Endothelial cell of umbilical vein (primary cell): ENCODE results near the gene SPATA33. TPM values are rescaled to one million over a fixed set of nuclear protein-coding genes. Genes with fewer than 3 reads are reported as not detected.

Experiments
- BruUV-seq: library from RNA; stranded (reverse); fragments of 400-500 nt; replicated peaks from 2 replicates; lab custom pipeline; 2021; lab: Mats Ljungman, UMichigan
- CTCF ChIA-PET: fragments of 300-600, 350-600 bp; sonication (Branson Sonifier 250); formaldehyde crosslinking; loops from one replicate; lab custom pipeline; 2021; ENCODE audit warnings: antibody characterized with exemption, inconsistent platforms; lab: Charles Lee
- POLR2A ChIA-PET: fragments of 300-600, 350-600 bp; sonication (Branson Sonifier 250); formaldehyde crosslinking; loops from one replicate; lab custom pipeline; 2021; ENCODE audit warnings: antibody characterized with exemption, inconsistent platforms; lab: Charles Lee
- DNase-seq: peaks from one replicate; pipeline ENCODE4 v3.0.0-alpha.2; 2011; ENCODE audit warnings: low read depth, low spot score
- FAIRE-seq: peaks from 2 replicates; lab custom pipeline; 2011; peaks lifted over from hg19 to GRCh38; lab: Jason Lieb, UNC
- H2AFZ ChIP-seq: 2 replicates; pipeline ENCODE4 v1.6.0; 2012; ENCODE audit warnings: low read depth, low read length, control low read depth, inconsistent platforms
- H3K27ac ChIP-seq: 2 replicates; pipeline ENCODE4 v1.5.1; 2011; ENCODE audit warnings: low read depth, mild to moderate bottlenecking, control low read depth, low read length, moderate library complexity; ENCODE audit not compliant: insufficient read depth
- H3K27me3 ChIP-seq, 2 experiments: 2 replicates each; pipeline versions ENCODE4 v1.6.0 to v1.6.1; 2011; ENCODE audit warnings: low read length in 2 of 2, mixed read lengths in 1 of 2; ENCODE audit not compliant: control insufficient read depth in 2 of 2, insufficient read depth in 2 of 2
- H3K36me3 ChIP-seq, 2 experiments: 2 replicates in 1 of 2; 3 replicates in 1 of 2; pipeline ENCODE4 v1.5.1; 2011; ENCODE audit warnings: low read length in 2 of 2, mild to moderate bottlenecking in 1 of 2, moderate library complexity in 1 of 2; ENCODE audit not compliant: control insufficient read depth in 2 of 2, insufficient read depth in 2 of 2; ENCODE audit errors: extremely low read depth in 1 of 2
- H3K4me1 ChIP-seq: 3 replicates; pipeline ENCODE4 v1.5.1; 2011; ENCODE audit warnings: mild to moderate bottlenecking, low read length; ENCODE audit not compliant: control insufficient read depth, insufficient read depth; ENCODE audit errors: extremely low read depth
- H3K4me2 ChIP-seq: 2 replicates; pipeline ENCODE4 v1.6.1; 2011; ENCODE audit warnings: low read length, control low read depth, mixed read lengths; ENCODE audit not compliant: insufficient read depth
- H3K4me3 ChIP-seq, 3 experiments: fragments of 200-600 bp in 1 of 3; sonication (generic), shearing (Covaris generic) in 1 of 3; replicated peaks in 1 of 3; 2 replicates each; pipeline ENCODE4 v1.5.1; 2011 to 2016; ENCODE audit warnings: control low read depth in 3 of 3, low read length in 3 of 3, mild to moderate bottlenecking in 2 of 3, inconsistent platforms in 1 of 3, low read depth in 1 of 3, moderate library complexity in 1 of 3; ENCODE audit not compliant: insufficient read depth in 1 of 3
- H3K79me2 ChIP-seq: 2 replicates; pipeline ENCODE4 v1.6.0; 2012; ENCODE audit warnings: low read length, inconsistent platforms; ENCODE audit not compliant: control insufficient read depth, insufficient read depth
- H3K9ac ChIP-seq: replicated peaks from 2 replicates; pipeline ENCODE3; 2011; ENCODE audit warnings: low read length, control low read depth; ENCODE audit not compliant: insufficient read depth; ENCODE audit errors: extremely low read depth
- H3K9me1 ChIP-seq: replicated peaks from 3 replicates; pipeline ENCODE4 v1.6.0; 2011; ENCODE audit warnings: mild to moderate bottlenecking, low read length; ENCODE audit not compliant: control insufficient read depth, insufficient read depth; ENCODE audit errors: extremely low read depth
- H3K9me3 ChIP-seq: replicated peaks from 2 replicates; pipeline ENCODE4 v1.5.1; 2012; ENCODE audit warnings: low read length, inconsistent platforms; ENCODE audit not compliant: control insufficient read depth, insufficient read depth
- H4K20me1 ChIP-seq: replicated peaks from 2 replicates; pipeline ENCODE3; 2011; ENCODE audit warnings: mild to moderate bottlenecking, low read length; ENCODE audit not compliant: control insufficient read depth, insufficient read depth; ENCODE audit errors: extremely low read depth
- CTCF ChIP-seq, 2 donors: IDR thresholded peaks; 1 replicate in 1 of 2; 2 replicates in 1 of 2; pipeline ENCODE4 v1.5.1; 2011; ENCODE audit warnings: low read length in 2 of 2, mild to moderate bottlenecking in 2 of 2, moderate library complexity in 2 of 2, control low read depth in 1 of 2, inconsistent platforms in 1 of 2, low read depth in 1 of 2; ENCODE audit not compliant: insufficient read depth in 1 of 2; ENCODE audit errors: extremely low read depth in 1 of 2
- EZH2 ChIP-seq: IDR thresholded peaks from 2 replicates; pipeline ENCODE4 v1.6.1; 2012; ENCODE audit warnings: borderline replicate concordance, low read depth, mild to moderate bottlenecking, moderate library complexity, low read length, inconsistent platforms; ENCODE audit not compliant: severe bottlenecking
- FOS ChIP-seq: IDR thresholded peaks from 2 replicates; pipeline ENCODE4 v1.6.1; 2011; ENCODE audit warnings: mild to moderate bottlenecking, low read length, moderate library complexity, borderline replicate concordance; ENCODE audit not compliant: insufficient read depth
- GATA2 ChIP-seq: IDR thresholded peaks from 2 replicates; pipeline ENCODE4 v1.7.0; 2011; ENCODE audit warnings: low read depth, mild to moderate bottlenecking, moderate library complexity, mixed read lengths, low read length; ENCODE audit not compliant: insufficient read length, insufficient read depth
- JUN ChIP-seq: IDR thresholded peaks from 2 replicates; pipeline ENCODE4 v1.6.1; 2011; ENCODE audit warnings: borderline replicate concordance, low read depth; ENCODE audit not compliant: insufficient read length, insufficient read depth
- MYC ChIP-seq: IDR thresholded peaks from one replicate; pipeline ENCODE4 v1.6.1; 2011; ENCODE audit warnings: mild to moderate bottlenecking, low read depth, low read length
- POLR2A ChIP-seq: IDR thresholded peaks from 2 replicates; pipeline ENCODE4 v1.6.1; 2012; ENCODE audit warnings: low read depth, mild to moderate bottlenecking, control low read depth, low read length
- POLR2AphosphoS5 ChIP-seq: IDR thresholded peaks from 2 replicates; pipeline ENCODE4 v1.6.1; 2012; ENCODE audit warnings: low read depth, mild to moderate bottlenecking, control low read depth, low read length, moderate library complexity; ENCODE audit not compliant: insufficient read depth
- dilution Hi-C: fragments of 300-500 bp; cut with MboI; formaldehyde crosslinking; loops from one replicate; pipeline ENCODE4 v1.15.0; 2019; ENCODE audit warnings: low sequenced_read_pairs; ENCODE audit not compliant: extremely low pct_ligation_motif_present
- intact Hi-C: fragments of 100-400 bp; cut with micrococcal nuclease; formaldehyde crosslinking; loops from one replicate; pipeline ENCODE4 v1.10.0; 2022
- polyA plus RNA-seq, 4 experiments: library from polyadenylated mRNA; depleted of rRNA in 3 of 4; stranded (reverse) in 3 of 4; unstranded in 1 of 4; fragments of >200 nt; gene quantifications; 2 replicates each; pipeline versions ENCODE4 v1.2.1 to v1.2.3, GENCODE V29; 2011 to 2012; ENCODE audit warnings: missing spikeins in 1 of 4
- total RNA-seq: library from RNA; stranded (reverse); gene quantifications from 2 replicates; pipeline ENCODE4 v1.2.3, GENCODE V29; 2021
- TF ChIP-seq, protein P1 (sequence below): IDR thresholded peaks from 2 replicates; pipeline ENCODE4 v1.6.1; 2011; ENCODE audit not compliant: insufficient read depth, insufficient read length

Gene SPATA33
- total and polyA plus RNA-seq, 2 donors (not counting 3 experiments of a cell fraction or from before 2014, with no cell fraction given) = 3.5 to 11.4 TPM

- no peak for DNase-seq
- no peaks in the 10 kb centered on the region for H3K9me3 ChIP-seq
- CTCF ChIA-PET = no interaction called here
- FAIRE-seq = no peak
- H3K27me3 ChIP-seq = no peaks in the 10 kb centered on the region
- H3K4me1 ChIP-seq = peaks cover 4% of the 10 kb centered on the region
- H3K4me3 ChIP-seq = no peak overlapping the region
- H4K20me1 ChIP-seq = no peaks in the 10 kb centered on the region
- dilution Hi-C loops = no loop called here
- H3K9me1 ChIP-seq = no peaks in the 10 kb centered on the region
- no TSS peak for BruUV-seq
- no peak overlapping the region for H2AFZ ChIP-seq
- intact Hi-C loops = no loop called here
- peaks cover 3 to 35% of the 10 kb centered on the region in 2 experiments for H3K36me3 ChIP-seq
- TF ChIP-seq POLR2A (no peak), JUN (no peak), CTCF (IDR thresholded peaks at IDR 0.05; ENCODE audit: extremely low read depth in 1 of 2, insufficient read depth in 1 of 2, low read depth in 1 of 2, low read length in 2 of 2) (no peak), GATA2 (no peak), EZH2 (no peak), FOS (no peak), MYC (no peak), POLR2AphosphoS5 (no peak)
- TF ChIP-seq, protein P1, sequence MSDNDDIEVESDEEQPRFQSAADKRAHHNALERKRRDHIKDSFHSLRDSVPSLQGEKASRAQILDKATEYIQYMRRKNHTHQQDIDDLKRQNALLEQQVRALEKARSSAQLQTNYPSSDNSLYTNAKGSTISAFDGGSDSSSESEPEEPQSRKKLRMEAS = no peak
- peaks cover 9% of the 10 kb centered on the region for H3K79me2 ChIP-seq
- no peak overlapping the region for H3K4me2 ChIP-seq
- no peak overlapping the region for H3K9ac ChIP-seq
- no peak overlapping the region for H3K27ac ChIP-seq
- POLR2A ChIA-PET = no interaction called here
Observed at GRCh38 chr16:89690392-89690901, 32.8 kb downstream of the SPATA33 start.
